ENCODE results near the gene PTPRN2. TPM values are rescaled to one million over a fixed set of nuclear protein-coding genes. Genes with fewer than 3 reads are reported as not detected.

The PTPRN2 gene
- total and polyA plus RNA-seq, 7 donors = 0.47 to 0.82 (median 0.51) TPM

- TF ChIP-seq CTCF (IDR thresholded peaks at IDR 0.05) = no peak
- H3K27ac ChIP-seq = no peak overlapping the region
- H3K4me1 ChIP-seq = no peaks in the 10 kb centered on the region
- H3K4me3 ChIP-seq = no peak overlapping the region
- H3K9me3 ChIP-seq = no peaks in the 10 kb centered on the region
- DNase-seq (no peak), ATAC-seq (no peak)
- WGBS, 3 donors = 90 to 95% (median 91%) methylated on average over 22 to 23 of the region's 23 CpGs
- no peaks in the 10 kb centered on the region for H3K27me3 ChIP-seq (ENCODE audit: insufficient read depth in 3 of 3, low read length in 2 of 3)
- intact Hi-C loops (cut with DNase I) = no loop called here
- H3K36me3 ChIP-seq (ENCODE audit: insufficient read depth in 1 of 2, low read depth in 1 of 2) = no peaks in the 10 kb centered on the region
Measured at GRCh38 chr7:158603773-158604755, 16.4 kb upstream of the PTPRN2 start.

GRCh38 chr7:158602905-158603772, 15.5 kb upstream of the PTPRN2 start:
- Histone ChIP-seq H3K27me3 (ENCODE audit: insufficient read depth in 3 of 3, low read length in 2 of 3) (no peaks in the 10 kb centered on the region), H3K27ac (no peak overlapping the region), H3K36me3 (ENCODE audit: insufficient read depth in 1 of 2, low read depth in 1 of 2) (no peaks in the 10 kb centered on the region), H3K4me1 (no peaks in the 10 kb centered on the region), H3K9me3 (no peaks in the 10 kb centered on the region), H3K4me3 (no peak overlapping the region)
- no peak for ATAC-seq
- no peak for TF ChIP-seq CTCF (IDR thresholded peaks at IDR 0.05)
- 87 to 89% (median 88%) methylated on average over 22 of the region's 22 CpGs for WGBS, 3 donors
- DNase-seq = no peak
- intact Hi-C loops (cut with DNase I) = no loop called here

GRCh38 chr7:158602041-158602440, 14.4 kb upstream of the PTPRN2 start:
- Histone ChIP-seq H3K4me3 (no peak overlapping the region), H3K27me3 (ENCODE audit: insufficient read depth in 3 of 3, low read length in 2 of 3) (no peaks in the 10 kb centered on the region), H3K27ac (no peak overlapping the region), H3K4me1 (no peaks in the 10 kb centered on the region), H3K36me3 (ENCODE audit: insufficient read depth in 1 of 2, low read depth in 1 of 2) (no peaks in the 10 kb centered on the region), H3K9me3 (no peaks in the 10 kb centered on the region)
- intact Hi-C loops (cut with DNase I) = no loop called here
- TF ChIP-seq CTCF (IDR thresholded peaks at IDR 0.05) = no peak
- ATAC-seq (no peak), DNase-seq (no peak)
- WGBS, 3 donors = 97 to 98% (median 98%) methylated on average over 7 of the region's 7 CpGs

GRCh38 chr7:158601090-158601489, 13.5 kb upstream of the PTPRN2 start:
- H3K36me3 ChIP-seq (ENCODE audit: insufficient read depth in 1 of 2, low read depth in 1 of 2) = no peaks in the 10 kb centered on the region
- ATAC-seq (no peak), DNase-seq (no peak)
- TF ChIP-seq CTCF (IDR thresholded peaks at IDR 0.05) = no peak
- intact Hi-C loops (cut with DNase I) = no loop called here
- no peaks in the 10 kb centered on the region for H3K27me3 ChIP-seq (ENCODE audit: insufficient read depth in 3 of 3, low read length in 2 of 3)
- 63 to 81% (median 67%) methylated on average over 1 of the region's 1 CpG for WGBS, 3 donors
- no peaks in the 10 kb centered on the region for H3K4me1 ChIP-seq
- H3K27ac ChIP-seq = no peak overlapping the region
- no peak overlapping the region for H3K4me3 ChIP-seq
- no peaks in the 10 kb centered on the region for H3K9me3 ChIP-seq

All from psoas muscle (tissue), 8 donors.